Measurements from ENCODE around the gene PPP6C.
"Not testable (repeated sequence)": the region's sequence is repeated elsewhere in the genome, so short reads cannot be mapped to it uniquely, and the experiment has no call there.

Gene PPP6C

GRCh38 chr9:125204477-125204876, 14.9 kb upstream of the PPP6C start:
- Histone ChIP-seq H3K4me1 (ENCODE audit: control insufficient read depth, insufficient read depth, low read length) (no peaks in the 10 kb centered on the region), H3K27me3 (ENCODE audit: control insufficient read depth, insufficient read depth, low read length) (no peaks in the 10 kb centered on the region), H3K9me3 (ENCODE audit: control insufficient read depth, low read length) (no peaks in the 10 kb centered on the region), H3K9ac (ENCODE audit: low read length) (no peak overlapping the region), H3K4me3 (ENCODE audit: low read length) (no peak overlapping the region), H3K36me3 (ENCODE audit: control insufficient read depth, insufficient read depth, low read length) (no peaks in the 10 kb centered on the region)

- H3K9ac ChIP-seq (ENCODE audit: low read length): no peak overlapping the region
- H3K4me3 ChIP-seq (ENCODE audit: low read length): no peak overlapping the region
- no peaks in the 10 kb centered on the region for H3K27me3 ChIP-seq (ENCODE audit: control insufficient read depth, insufficient read depth, low read length)
- no peaks in the 10 kb centered on the region for H3K9me3 ChIP-seq (ENCODE audit: control insufficient read depth, low read length)
- H3K4me1 ChIP-seq (ENCODE audit: control insufficient read depth, insufficient read depth, low read length): no peaks in the 10 kb centered on the region
- no peaks in the 10 kb centered on the region for H3K36me3 ChIP-seq (ENCODE audit: control insufficient read depth, insufficient read depth, low read length)
Measured at GRCh38 chr9:125202846-125203618, 13.4 kb upstream of the PPP6C start.

- Histone ChIP-seq H3K9ac (ENCODE audit: low read length) (peak within 1 kb of the TSS; percentile 95), H3K9me3 (ENCODE audit: control insufficient read depth, low read length) (no peaks in the 10 kb centered on the region), H3K4me3 (ENCODE audit: low read length) (peak within 1 kb of the TSS; percentile 32), H3K27me3 (ENCODE audit: control insufficient read depth, insufficient read depth, low read length) (no peaks in the 10 kb centered on the region), H3K4me1 (ENCODE audit: control insufficient read depth, insufficient read depth, low read length) (no peaks in the 10 kb centered on the region), H3K36me3 (ENCODE audit: control insufficient read depth, insufficient read depth, low read length) (no peaks in the 10 kb centered on the region)
Measured at GRCh38 chr9:125200216-125201047, 10.8 kb upstream of the PPP6C start, which contains the start of gene RABEPK. RABEPK (plus strand) TSS chr9:125200542; CDS start chr9:125203014, 2,472 bp downstream.

- not testable (repeated sequence) for H3K4me3 ChIP-seq (ENCODE audit: low read length); H3K4me1 ChIP-seq (ENCODE audit: control insufficient read depth, insufficient read depth, low read length); H3K27me3 ChIP-seq (ENCODE audit: control insufficient read depth, insufficient read depth, low read length)
Measured at GRCh38 chr9:125195591-125195990, 6.0 kb upstream of the PPP6C start.

GRCh38 chr9:125194466-125194865, 4.9 kb upstream of the PPP6C start:
- H3K9me3 ChIP-seq (ENCODE audit: control insufficient read depth, low read length); H3K36me3 ChIP-seq (ENCODE audit: control insufficient read depth, insufficient read depth, low read length); H3K4me1 ChIP-seq (ENCODE audit: control insufficient read depth, insufficient read depth, low read length); H3K9ac ChIP-seq (ENCODE audit: low read length); H3K27me3 ChIP-seq (ENCODE audit: control insufficient read depth, insufficient read depth, low read length); H3K4me3 ChIP-seq (ENCODE audit: low read length): not testable (repeated sequence)

More at GRCh38 chr9:125195591-125195990, 6.0 kb upstream of the PPP6C start:
- not testable (repeated sequence) for H3K9me3 ChIP-seq (ENCODE audit: control insufficient read depth, low read length); H3K9ac ChIP-seq (ENCODE audit: low read length); H3K36me3 ChIP-seq (ENCODE audit: control insufficient read depth, insufficient read depth, low read length)

GRCh38 chr9:125190361-125190801, 778 bp upstream of the PPP6C start:
- Histone ChIP-seq H3K9ac (ENCODE audit: low read length) (peak overlapping the region; percentile 99), H3K27me3 (ENCODE audit: control insufficient read depth, insufficient read depth, low read length) (no peaks in the 10 kb centered on the region), H3K4me1 (ENCODE audit: control insufficient read depth, insufficient read depth, low read length) (peaks cover 4% of the 10 kb centered on the region), H3K36me3 (ENCODE audit: control insufficient read depth, insufficient read depth, low read length) (no peaks in the 10 kb centered on the region), H3K9me3 (ENCODE audit: control insufficient read depth, low read length) (no peaks in the 10 kb centered on the region), H3K4me3 (ENCODE audit: low read length) (peak overlapping the region; percentile 78)

GRCh38 chr9:125189011-125189360, 617 bp downstream of the PPP6C start:
- H3K4me1 ChIP-seq (ENCODE audit: control insufficient read depth, insufficient read depth, low read length): peaks cover 4% of the 10 kb centered on the region
- H3K9ac ChIP-seq (ENCODE audit: low read length): peak overlapping the region; percentile 99
- H3K9me3 ChIP-seq (ENCODE audit: control insufficient read depth, low read length): no peaks in the 10 kb centered on the region

GRCh38 chr9:125183561-125183960, 6.0 kb downstream of the PPP6C start:
- Histone ChIP-seq H3K27me3 (ENCODE audit: control insufficient read depth, insufficient read depth, low read length) (no peaks in the 10 kb centered on the region), H3K4me3 (ENCODE audit: low read length) (no peak overlapping the region), H3K36me3 (ENCODE audit: control insufficient read depth, insufficient read depth, low read length) (no peaks in the 10 kb centered on the region), H3K4me1 (ENCODE audit: control insufficient read depth, insufficient read depth, low read length) (peaks cover 6% of the 10 kb centered on the region), H3K9ac (ENCODE audit: low read length) (no peak overlapping the region), H3K9me3 (ENCODE audit: control insufficient read depth, low read length) (no peaks in the 10 kb centered on the region)

More at GRCh38 chr9:125189011-125189360, 617 bp downstream of the PPP6C start:
- H3K27me3 ChIP-seq (ENCODE audit: control insufficient read depth, insufficient read depth, low read length): no peaks in the 10 kb centered on the region
- peak overlapping the region; percentile 78 for H3K4me3 ChIP-seq (ENCODE audit: low read length)
- no peaks in the 10 kb centered on the region for H3K36me3 ChIP-seq (ENCODE audit: control insufficient read depth, insufficient read depth, low read length)

GRCh38 chr9:125183054-125183453, 6.5 kb downstream of the PPP6C start:
- H3K9me3 ChIP-seq (ENCODE audit: control insufficient read depth, low read length): no peaks in the 10 kb centered on the region
- H3K36me3 ChIP-seq (ENCODE audit: control insufficient read depth, insufficient read depth, low read length): no peaks in the 10 kb centered on the region
- H3K4me3 ChIP-seq (ENCODE audit: low read length): no peak overlapping the region
- no peak overlapping the region for H3K9ac ChIP-seq (ENCODE audit: low read length)
- peaks cover 6% of the 10 kb centered on the region for H3K4me1 ChIP-seq (ENCODE audit: control insufficient read depth, insufficient read depth, low read length)
- H3K27me3 ChIP-seq (ENCODE audit: control insufficient read depth, insufficient read depth, low read length): no peaks in the 10 kb centered on the region

- not testable (repeated sequence) for H3K27me3 ChIP-seq (ENCODE audit: control insufficient read depth, insufficient read depth, low read length); H3K4me3 ChIP-seq (ENCODE audit: low read length); H3K9me3 ChIP-seq (ENCODE audit: control insufficient read depth, low read length); H3K36me3 ChIP-seq (ENCODE audit: control insufficient read depth, insufficient read depth, low read length); H3K4me1 ChIP-seq (ENCODE audit: control insufficient read depth, insufficient read depth, low read length); H3K9ac ChIP-seq (ENCODE audit: low read length)
Measured at GRCh38 chr9:125181756-125182155, 7.8 kb downstream of the PPP6C start.

- H3K4me1 ChIP-seq (ENCODE audit: control insufficient read depth, insufficient read depth, low read length): peaks cover 6% of the 10 kb centered on the region
- no peaks in the 10 kb centered on the region for H3K9me3 ChIP-seq (ENCODE audit: control insufficient read depth, low read length)
- no peaks in the 10 kb centered on the region for H3K27me3 ChIP-seq (ENCODE audit: control insufficient read depth, insufficient read depth, low read length)
- no peaks in the 10 kb centered on the region for H3K36me3 ChIP-seq (ENCODE audit: control insufficient read depth, insufficient read depth, low read length)
- H3K9ac ChIP-seq (ENCODE audit: low read length): no peak overlapping the region
- no peak overlapping the region for H3K4me3 ChIP-seq (ENCODE audit: low read length)
Measured at GRCh38 chr9:125180876-125181275, 8.7 kb downstream of the PPP6C start.

- H3K27me3 ChIP-seq (ENCODE audit: control insufficient read depth, insufficient read depth, low read length); H3K9ac ChIP-seq (ENCODE audit: low read length); H3K36me3 ChIP-seq (ENCODE audit: control insufficient read depth, insufficient read depth, low read length); H3K9me3 ChIP-seq (ENCODE audit: control insufficient read depth, low read length); H3K4me3 ChIP-seq (ENCODE audit: low read length); H3K4me1 ChIP-seq (ENCODE audit: control insufficient read depth, insufficient read depth, low read length): not testable (repeated sequence)
Measured at GRCh38 chr9:125179776-125180175, 9.8 kb downstream of the PPP6C start.
